ENCODE results near the gene AGMAT. TPM values are rescaled to one million over a fixed set of nuclear protein-coding genes. Genes with fewer than 3 reads are reported as not detected.

AGMAT gene
- total RNA-seq, 1 donor from 2014 or later: 0.11 TPM

DNA sequence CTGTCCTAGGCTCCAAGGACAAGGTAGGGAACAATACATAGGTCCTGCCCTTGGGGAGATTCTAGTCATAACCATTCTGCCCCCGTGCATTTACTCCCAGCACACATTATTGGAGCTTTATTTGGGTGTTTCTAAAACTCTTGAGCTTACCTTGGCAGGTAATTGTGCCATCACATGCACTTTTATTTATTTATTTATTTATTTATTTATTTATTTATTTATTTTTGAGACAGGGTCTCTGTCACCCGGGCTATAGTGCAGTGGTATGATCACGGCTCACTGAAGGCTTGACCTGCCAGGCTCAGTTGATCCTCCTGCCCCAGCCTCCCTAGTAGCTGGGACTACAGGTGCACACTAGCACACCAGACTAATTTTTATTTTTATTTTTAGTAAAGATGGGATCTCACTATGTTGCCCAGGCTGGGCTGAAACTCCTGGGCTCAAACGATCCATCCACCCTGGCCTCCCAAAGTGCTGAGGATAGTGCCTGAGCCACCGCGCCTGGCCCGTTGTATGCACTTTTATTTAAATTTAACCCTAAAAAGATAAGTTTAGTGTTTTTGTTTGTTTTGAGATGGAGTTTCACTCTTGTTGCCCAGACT lies 9.2 kb downstream of the AGMAT start:
- intact Hi-C loops (cut with DNase I): no loop called here
- no peak for ATAC-seq (ENCODE audit: poor library complexity)
- DNase-seq: no peak

DNA sequence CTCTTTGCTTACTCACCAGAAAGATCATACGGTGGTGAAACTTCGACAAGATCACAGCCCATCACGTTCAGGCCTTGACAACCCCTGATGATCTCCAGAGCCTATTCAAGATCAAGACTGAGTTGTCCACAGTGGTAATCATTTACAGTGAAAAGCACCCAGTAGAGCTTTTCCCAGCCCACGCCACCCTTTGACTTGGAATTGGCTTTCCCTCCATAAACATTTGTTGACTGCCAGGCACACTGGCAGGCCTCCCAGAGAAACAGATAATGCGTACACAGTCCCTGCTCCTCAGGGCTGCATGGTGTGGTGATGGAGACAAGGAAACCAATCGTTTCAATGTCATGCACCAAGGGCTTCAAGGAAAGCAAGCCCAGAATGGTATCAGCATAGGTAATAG lies 10.1 kb downstream of the AGMAT start:
- peak; percentile 71 for ATAC-seq (ENCODE audit: poor library complexity)
- DNase-seq: no peak
- intact Hi-C loops (cut with DNase I): no loop called here

DNA sequence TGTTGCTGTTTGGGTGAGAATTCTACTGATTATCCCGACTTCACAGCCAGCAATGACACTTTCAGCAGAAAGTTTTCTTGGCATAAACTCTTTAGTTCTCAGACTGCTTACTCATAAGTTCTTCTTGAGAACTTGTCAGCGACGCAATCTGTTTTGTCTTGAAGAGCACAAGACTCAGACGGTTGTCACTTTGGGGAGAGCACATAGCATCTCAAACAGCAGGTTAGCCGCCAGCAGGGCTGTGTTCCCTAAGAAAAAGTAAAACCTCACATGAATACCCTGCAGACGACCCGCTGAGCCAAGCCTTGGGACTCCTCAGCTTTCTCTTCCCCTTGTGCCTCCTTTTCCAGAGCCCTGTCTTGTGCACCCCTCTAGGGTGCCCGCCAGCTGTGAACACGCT lies 11.4 kb downstream of the AGMAT start:
- intact Hi-C loops (cut with DNase I): no loop called here
- ATAC-seq (ENCODE audit: poor library complexity) (no peak), DNase-seq (no peak)

DNA sequence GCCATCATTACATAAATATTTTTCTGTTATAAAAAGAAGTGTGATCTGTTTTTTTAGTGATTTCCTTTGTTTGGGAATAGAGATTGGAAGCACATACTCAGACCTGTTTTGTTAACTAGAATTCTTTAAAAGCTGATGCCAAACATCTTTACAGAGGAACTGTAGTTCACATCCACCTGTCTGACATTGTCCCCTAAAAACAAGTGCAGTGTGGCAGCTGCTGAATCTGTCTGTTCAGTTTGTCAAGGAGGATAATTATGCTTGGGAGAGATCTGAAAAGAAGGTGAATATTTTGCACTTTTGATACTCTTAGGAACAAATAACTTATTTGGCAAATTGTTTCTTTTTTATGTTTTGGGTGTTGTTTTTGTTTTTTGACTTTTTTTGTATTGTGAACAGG lies 13.6 kb downstream of the AGMAT start:
- ATAC-seq (ENCODE audit: poor library complexity) (no peak), DNase-seq (no peak)
- intact Hi-C loops (cut with DNase I): no loop called here

DNA sequence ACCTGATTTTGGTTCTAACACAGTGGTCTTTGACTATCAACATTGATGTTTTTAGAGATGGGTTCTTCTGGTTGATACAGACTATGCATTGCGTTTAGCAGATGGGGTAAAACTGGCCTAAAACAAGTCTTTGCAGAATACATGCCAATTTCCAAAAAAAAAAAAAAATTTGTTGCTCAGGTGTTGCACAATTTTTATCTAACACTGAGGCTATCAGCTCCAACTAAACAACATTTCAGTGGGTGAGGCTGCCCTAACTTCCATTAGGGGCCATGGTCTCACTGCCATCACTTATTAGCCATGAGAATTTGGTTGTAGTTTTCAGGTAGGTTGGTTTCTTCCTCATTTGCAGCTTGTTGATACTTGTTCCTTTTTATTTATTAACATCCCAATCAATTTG lies 14.0 kb downstream of the AGMAT start:
- ATAC-seq (ENCODE audit: poor library complexity) (no peak), DNase-seq (no peak)
- intact Hi-C loops (cut with DNase I): no loop called here

DNA sequence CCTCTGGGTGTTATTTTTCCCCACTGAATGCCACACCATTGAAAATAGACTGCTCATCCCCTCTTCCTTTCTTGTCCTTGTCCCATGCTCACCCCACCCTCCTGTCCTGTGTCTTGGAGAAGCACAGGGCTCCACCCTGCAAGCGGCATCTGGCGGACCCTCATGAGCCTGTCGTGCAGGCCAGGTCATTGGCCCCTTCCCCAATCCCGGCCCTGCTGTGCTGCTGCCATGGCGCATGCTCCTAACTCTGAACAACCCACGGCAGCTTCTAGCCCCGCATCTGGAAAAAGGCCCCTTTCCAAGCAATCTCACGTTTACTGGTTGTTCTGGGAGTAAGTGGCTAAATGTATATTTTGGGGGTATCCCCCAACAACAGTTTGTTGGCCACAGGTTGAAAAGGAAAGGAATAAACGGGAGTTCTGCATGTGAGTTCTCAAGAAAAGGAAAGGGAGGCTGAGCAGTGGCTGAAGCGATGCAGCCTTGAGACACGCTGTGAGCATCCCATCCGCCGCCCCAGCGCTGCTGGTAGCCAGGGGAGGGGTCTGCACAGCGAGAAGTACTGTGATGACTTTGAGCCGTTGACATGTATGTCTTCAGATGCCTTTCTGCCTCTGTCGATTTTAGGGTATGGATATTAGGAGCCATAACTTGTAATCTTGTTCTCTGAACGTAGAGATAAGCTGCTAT lies 16.3 kb downstream of the AGMAT start:
- intact Hi-C loops (cut with DNase I): no loop called here
- DNase-seq: no peak
- ATAC-seq (ENCODE audit: poor library complexity): no peak

DNA sequence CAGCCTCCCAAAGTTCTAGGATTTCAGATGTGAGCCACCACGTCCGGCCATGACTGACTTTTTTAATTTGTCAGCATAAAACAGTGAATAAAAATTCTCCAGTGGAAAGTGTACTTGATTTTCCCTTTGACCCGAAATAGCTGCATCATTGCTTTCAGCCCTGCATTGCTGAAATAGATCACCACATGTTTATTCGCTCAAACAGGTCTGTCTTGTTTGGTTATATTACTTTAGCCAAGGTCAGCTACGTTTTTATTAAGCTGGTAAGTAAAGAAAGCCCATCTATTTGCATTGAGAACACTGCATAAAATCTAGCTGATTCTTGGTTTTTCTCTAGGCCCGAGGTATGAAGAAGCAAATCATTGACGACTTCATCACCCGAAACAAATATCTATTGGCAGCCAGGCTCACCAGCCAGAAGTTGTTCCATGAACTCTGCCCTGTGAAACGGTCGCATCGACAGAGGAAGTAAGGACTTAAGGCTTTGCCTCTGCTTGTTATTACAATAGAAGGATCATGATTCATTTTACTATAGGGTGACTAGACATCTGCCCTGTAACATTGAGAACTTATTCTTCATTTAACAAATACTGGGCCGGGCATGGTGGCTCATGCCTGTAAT lies 25.6 kb downstream of the AGMAT start:
- DNase-seq: no peak
- no peak for ATAC-seq (ENCODE audit: poor library complexity)
- intact Hi-C loops (cut with DNase I): no loop called here

DNA sequence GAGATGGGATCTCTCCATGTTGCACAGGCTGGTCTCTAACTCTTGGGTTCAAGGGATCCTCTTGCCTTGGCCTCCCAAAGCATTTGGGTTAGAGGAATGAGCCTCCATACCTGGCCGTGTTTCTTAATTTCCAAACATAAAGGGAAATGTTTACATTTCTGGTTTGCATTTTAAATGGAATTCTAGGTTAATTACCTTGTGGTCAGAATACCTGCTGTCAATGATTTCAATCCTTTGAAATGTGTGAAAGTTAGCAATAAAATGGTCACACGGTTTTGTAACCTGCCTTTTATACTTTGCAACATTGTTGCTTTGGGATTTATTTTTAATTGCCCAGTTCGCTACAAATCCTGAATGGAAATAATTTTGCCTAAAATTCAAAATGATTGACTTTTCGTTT lies 26.3 kb downstream of the AGMAT start:
- ATAC-seq (ENCODE audit: poor library complexity) (no peak), DNase-seq (no peak)
- intact Hi-C loops (cut with DNase I): no loop called here

DNA sequence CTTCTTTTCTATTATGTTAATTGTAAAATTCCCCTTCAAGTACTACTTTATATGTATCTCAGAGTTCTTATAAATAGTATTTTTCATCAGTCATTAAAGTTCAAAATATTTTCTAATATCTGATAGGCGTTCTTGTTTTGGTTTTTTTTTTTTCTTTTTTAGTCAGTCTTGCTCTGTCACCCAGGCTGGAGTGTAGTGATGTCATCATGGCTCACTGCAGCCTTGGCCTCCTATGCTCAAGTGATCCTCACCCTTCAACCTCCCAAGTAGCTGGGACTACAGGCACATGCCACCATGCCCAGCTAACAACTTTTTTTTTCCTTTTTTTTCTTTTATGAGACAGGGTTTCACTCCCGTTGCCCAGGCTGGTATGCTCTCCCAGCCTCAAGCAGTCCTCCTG lies 27.3 kb downstream of the AGMAT start:
- intact Hi-C loops (cut with DNase I): no loop called here

DNA sequence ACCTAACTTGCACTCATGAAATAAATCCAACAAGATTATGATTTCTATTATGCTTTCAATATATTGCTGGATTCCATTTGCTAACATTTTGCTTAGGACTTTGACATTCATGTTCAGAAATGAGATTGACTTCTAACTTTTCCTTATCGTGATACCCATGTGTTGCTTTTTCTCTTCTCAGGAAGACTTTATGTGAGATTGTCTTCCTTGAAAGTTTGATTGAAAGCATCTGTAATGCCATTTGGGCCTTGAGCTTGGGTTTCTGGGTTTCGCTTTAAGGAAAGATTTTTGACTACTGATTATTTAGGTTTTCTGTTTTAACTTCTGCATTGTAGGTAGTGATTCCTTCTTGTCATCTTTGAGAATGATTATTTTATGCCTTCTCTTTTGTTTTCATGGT lies 27.8 kb downstream of the AGMAT start:
- DNase-seq (no peak), ATAC-seq (ENCODE audit: poor library complexity) (no peak)
- intact Hi-C loops (cut with DNase I): no loop called here

More for the DNA sequence above, 27.3 kb downstream of the AGMAT start:
- ATAC-seq (ENCODE audit: poor library complexity) (no peak), DNase-seq (no peak)

DNA sequence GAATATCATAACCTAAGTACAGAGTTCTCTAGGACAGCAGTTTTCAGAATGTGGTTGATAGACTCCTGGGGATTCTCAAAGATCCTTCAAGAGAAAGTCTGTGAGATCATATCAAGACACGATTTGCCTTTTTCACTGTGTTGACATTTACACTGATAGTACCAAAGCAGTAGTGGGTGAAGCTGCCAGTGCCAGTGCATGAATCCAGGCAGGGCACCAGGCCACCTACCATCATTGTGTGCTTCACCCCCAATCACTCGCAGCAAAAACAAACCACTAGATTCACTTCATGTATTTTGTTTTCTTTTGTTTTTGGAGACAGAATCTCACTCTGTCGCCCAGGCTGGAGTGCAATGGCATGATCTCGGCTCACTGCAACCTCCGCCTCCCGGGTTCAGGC lies 34.3 kb downstream of the AGMAT start:
- DNase-seq (no peak), ATAC-seq (ENCODE audit: poor library complexity) (peak; percentile 65)
- intact Hi-C loops (cut with DNase I): no loop called here

DNA sequence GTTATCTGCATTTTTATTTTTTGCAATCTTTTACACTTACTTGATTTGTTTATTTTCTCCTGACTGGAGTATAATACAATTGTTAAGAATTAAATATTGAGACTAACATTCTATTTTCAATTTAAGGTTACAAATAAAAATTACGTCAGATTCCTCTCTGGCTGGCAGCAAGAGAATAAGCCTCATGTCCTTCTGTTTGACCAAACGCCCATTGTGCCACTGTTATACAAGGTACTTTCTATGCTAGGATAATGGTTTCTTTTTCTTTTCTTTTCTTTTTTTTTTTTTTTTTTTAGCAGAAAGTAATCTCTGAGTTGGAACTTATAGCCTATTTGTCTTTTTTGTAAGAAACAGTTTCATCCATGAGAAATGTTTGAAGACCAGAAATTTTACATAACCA lies 38.2 kb downstream of the AGMAT start:
- intact Hi-C loops (cut with DNase I): no loop called here
- no peak for DNase-seq
- ATAC-seq (ENCODE audit: poor library complexity): no peak

DNA sequence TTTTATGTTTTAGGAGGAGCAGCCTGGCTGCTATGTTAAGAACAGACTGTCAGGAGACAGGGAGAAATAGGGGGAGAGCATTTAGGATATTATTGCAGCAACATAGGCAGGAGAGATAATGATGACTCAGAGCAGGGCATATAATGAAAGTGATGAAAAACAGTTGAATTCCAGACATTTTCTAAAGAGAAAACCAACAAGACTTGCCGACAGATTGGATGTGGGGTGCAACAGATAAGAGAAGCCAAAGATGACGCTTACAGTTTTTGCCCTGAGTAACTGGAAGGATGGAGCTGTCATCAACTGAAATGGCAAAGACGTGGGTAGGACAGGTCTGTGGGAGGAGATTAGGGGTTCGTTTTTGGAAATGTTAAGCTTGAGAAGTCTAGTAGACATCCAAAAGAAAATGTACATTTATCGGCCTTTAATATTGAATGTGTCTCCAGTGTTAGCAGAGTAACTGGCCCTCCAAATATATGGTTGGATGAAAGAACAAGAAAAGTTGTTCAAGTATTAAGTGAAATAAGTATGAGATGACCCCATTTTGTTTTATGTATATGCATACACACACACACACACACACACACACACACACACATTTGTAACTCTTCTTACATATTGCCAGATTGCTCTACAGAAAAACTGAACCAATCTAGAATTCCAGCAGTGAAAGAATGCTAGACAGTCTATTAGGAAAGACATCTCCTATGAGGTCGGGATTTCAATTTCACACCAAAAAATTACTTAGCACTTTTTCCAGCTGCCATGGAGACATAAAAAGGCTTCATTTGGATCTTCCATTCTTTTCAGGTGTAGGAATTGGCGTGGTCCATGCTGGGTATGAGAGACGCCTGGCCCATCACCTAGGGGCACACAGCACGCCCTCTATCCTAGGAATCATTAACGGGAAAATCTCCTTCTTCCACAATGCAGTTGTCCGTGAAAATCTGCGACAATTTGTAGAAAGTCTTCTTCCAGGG lies 41.0 kb downstream of the AGMAT start:
- DNase-seq (no peak), ATAC-seq (ENCODE audit: poor library complexity) (no peak)
- intact Hi-C loops (cut with DNase I): no loop called here

DNA sequence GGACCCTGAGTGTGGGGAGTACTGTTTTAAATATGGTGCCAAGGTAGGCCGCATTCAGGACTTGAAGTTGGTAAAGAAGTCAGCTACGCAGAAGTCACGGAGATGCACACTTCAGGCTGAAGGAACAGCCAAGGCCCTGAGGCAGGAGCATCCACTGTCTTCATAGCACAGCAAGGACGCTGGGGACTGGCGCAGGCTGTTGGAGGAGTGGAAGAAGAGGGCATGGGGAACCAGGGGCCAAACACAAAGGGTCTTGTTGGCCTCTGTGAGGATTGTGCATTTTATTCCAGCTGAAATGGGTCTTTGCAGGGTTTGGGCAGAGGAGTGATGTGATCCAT lies 41.6 kb downstream of the AGMAT start:
- intact Hi-C loops (cut with DNase I): no loop called here
- DNase-seq (no peak), ATAC-seq (ENCODE audit: poor library complexity) (no peak)

DNA sequence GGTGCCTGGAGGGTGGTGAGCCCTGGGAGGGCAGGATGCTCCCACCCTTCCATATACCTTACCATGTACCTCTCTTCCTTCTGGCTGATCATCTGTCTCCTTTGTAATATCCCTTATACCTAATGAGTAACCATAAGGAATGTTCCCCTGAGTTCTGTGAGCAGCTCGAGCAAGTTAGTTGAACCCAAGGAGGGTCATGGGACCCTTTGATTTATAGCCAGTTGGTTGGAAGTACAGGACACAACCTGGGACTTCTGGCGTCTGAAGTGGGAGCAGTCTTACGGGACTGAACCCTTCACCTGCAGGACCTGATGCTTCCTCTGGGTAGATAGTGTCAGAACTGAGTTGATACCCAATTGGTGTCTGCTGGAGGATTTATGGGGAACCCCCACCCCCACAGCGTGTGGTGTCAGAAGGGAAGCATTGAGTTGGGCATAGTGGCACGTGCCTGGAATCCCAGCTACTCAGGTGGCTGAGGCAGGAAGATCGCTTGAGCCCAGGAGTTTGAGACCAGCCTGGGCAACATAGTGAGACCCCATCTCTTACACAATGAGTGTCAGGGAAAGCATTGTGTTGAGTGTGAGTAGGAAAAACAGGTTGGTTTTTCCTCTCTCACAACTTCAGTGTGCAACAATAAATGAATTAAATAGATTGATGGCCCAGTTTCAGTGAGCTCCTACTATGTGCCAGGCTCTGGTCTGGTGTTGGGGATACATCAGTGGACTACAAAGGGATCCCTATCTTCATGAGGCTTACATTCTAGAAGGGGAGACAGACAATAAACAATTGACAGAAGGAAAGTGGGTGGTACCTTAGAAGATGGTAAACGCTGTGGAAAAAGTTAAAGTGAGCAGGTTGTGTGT lies 42.2 kb downstream of the AGMAT start:
- intact Hi-C loops (cut with DNase I): no loop called here
- ATAC-seq (ENCODE audit: poor library complexity) (no peak), DNase-seq (no peak)

DNA sequence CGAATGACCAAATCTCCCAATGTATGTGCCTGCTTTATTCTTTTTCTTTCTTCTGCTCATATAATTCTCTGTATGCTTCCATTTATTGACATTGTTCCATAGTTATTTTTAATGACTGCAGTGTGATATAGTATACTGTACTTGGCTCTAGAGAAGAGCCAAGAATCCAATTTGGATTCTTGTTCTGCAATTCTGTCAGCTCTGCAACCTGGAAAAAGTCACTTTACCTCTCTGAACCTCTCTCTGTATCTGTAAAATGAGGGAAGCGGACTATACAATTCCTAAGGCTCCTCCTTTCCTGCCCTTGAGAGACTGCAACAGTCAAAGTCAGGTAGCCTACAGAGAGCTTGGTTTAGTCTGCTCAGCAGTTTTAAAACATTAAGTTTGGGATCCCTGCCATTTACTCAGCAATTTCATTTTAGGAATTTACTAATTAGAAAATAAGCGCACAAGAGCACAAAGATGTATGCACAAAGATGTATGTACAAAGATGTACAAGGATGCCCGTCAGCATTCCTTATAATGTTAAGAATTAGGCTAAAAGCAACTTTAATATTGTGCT lies 43.5 kb downstream of the AGMAT start:
- no peak for DNase-seq
- ATAC-seq (ENCODE audit: poor library complexity): no peak
- intact Hi-C loops (cut with DNase I): no loop called here

DNA sequence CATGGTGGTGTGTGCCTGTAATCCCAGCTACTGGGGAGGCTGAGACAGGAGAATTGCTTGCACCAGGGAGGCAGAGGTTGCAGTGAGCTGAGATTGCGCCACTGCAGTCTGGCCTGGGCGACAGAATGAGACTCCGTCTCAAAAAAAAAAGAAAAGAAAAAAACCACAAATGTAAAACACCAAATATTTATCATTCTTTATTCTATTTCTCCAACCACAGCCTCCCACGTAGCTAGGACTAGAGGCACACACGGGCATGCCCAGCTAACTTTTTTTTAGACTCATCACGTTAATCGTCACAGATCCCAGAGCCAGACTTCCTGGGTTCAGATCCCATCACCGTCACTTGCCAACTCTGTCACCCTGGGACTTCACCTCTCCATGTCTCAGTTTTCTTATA lies 44.7 kb downstream of the AGMAT start:
- intact Hi-C loops (cut with DNase I): no loop called here
- DNase-seq: no peak
- ATAC-seq (ENCODE audit: poor library complexity): no peak

DNA sequence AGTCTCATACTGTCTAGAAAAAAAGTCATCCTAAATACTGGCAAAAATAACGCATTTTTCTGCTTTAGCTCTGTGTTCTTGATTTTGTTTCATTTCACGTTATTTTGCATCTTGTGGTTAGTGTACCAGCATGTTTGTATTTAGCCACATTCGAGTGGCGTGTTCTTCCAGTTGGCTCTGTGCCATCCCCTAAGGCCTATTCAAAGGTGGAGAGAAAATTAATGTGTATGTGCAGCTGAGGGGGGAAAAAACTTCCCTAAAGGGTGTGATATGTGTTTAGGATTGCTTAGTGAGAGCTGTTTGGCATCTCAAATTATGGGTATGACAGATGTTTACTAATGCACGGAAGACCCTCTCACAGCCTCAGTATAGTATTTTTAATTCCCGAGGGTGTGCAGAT lies 46.1 kb downstream of the AGMAT start:
- DNase-seq: no peak
- intact Hi-C loops (cut with DNase I): no loop called here
- no peak for ATAC-seq (ENCODE audit: poor library complexity)
